SK-N-SH (cell line): ENCODE results near the gene SPATA19. TPM values are rescaled to one million over a fixed set of nuclear protein-coding genes. Genes with fewer than 3 reads are reported as not detected.

ENCODE experiments used
- CTCF ChIA-PET: fragments of 300-600, 350-600 bp; formaldehyde crosslinking; extraction: SDS; loops from one replicate; lab custom pipeline; 2021; lab: Yijun Ruan, JAX
- POLR2A ChIA-PET: fragments of 350-600 bp; sonication (Branson Sonifier 250); formaldehyde crosslinking; extraction: SDS; loops from one replicate; lab custom pipeline; 2020; ENCODE audit warnings: antibody characterized with exemption, inconsistent platforms; lab: Yijun Ruan, JAX
- DNase-seq: peaks from one replicate; pipeline ENCODE4 v3.0.0; 2012
- H2AFZ ChIP-seq: fragments of 200-600 bp; sonication (generic); 2 replicates; pipeline ENCODE4 v1.8.1; 2016; ENCODE audit warnings: antibody characterized with exemption, mild to moderate bottlenecking, low read depth
- H3F3A ChIP-seq: fragments of 200-600 bp; sonication (generic); replicated peaks from 2 replicates; pipeline ENCODE3; 2016; ENCODE audit warnings: antibody characterized with exemption, mild to moderate bottlenecking; ENCODE audit not compliant: insufficient read depth
- H3K27ac ChIP-seq, 2 experiments: fragments of 200-500 bp in 1 of 2; fragments of 200-600 bp in 1 of 2; sonication (Bioruptor generic) in 1 of 2; sonication (generic), shearing (Covaris generic) in 1 of 2; 2 replicates each; pipeline versions ENCODE4 v1.5.1 to v1.6.1; 2014 to 2016; ENCODE audit warnings: low read depth in 2 of 2, inconsistent platforms in 1 of 2, low read length in 1 of 2, mild to moderate bottlenecking in 1 of 2, mixed read lengths in 1 of 2
- H3K27me3 ChIP-seq: fragments of 200-600 bp; sonication (generic), shearing (Covaris generic); 2 replicates; pipeline ENCODE4 v1.6.1; 2016; ENCODE audit warnings: mixed run types; ENCODE audit not compliant: insufficient read depth
- H3K36me3 ChIP-seq, 2 experiments: fragments of 200-500 bp in 1 of 2; fragments of 200-600 bp in 1 of 2; sonication (Bioruptor generic) in 1 of 2; sonication (generic) in 1 of 2; replicated peaks in 1 of 2; 2 replicates each; pipeline versions ENCODE3 to v1.5.1; 2014 to 2016; ENCODE audit warnings: low read length in 1 of 2, mild to moderate bottlenecking in 1 of 2; ENCODE audit not compliant: insufficient read depth in 2 of 2, control insufficient read depth in 1 of 2
- H3K4me1 ChIP-seq, 2 experiments: fragments of 200-500 bp in 1 of 2; fragments of 200-600 bp in 1 of 2; sonication (Bioruptor generic) in 1 of 2; sonication (generic), shearing (Covaris generic) in 1 of 2; 2 replicates each; pipeline versions ENCODE4 v1.5.1 to v1.6.1; 2014 to 2016; ENCODE audit warnings: low read depth in 1 of 2, low read length in 1 of 2, mixed run types in 1 of 2; ENCODE audit not compliant: insufficient read depth in 2 of 2, control insufficient read depth in 1 of 2
- H3K4me2 ChIP-seq: fragments of 200-600 bp; sonication (generic), shearing (Covaris generic); 2 replicates; pipeline ENCODE4 v1.6.1; 2017; ENCODE audit warnings: mixed run types
- H3K4me3 ChIP-seq, 2 experiments: fragments of 200-500 bp in 1 of 2; fragments of 200-600 bp in 1 of 2; sonication (Bioruptor generic) in 1 of 2; sonication (generic), shearing (Covaris generic) in 1 of 2; 2 replicates each; pipeline versions ENCODE4 v1.5.1 to v1.8.1; 2014 to 2016; ENCODE audit warnings: low read depth in 2 of 2, inconsistent platforms in 1 of 2, low read length in 1 of 2, mild to moderate bottlenecking in 1 of 2, mixed read lengths in 1 of 2, moderate library complexity in 1 of 2
- H3K79me2 ChIP-seq: fragments of 200-600 bp; sonication (generic); 2 replicates; pipeline ENCODE4 v1.8.1; 2017; ENCODE audit warnings: mild to moderate bottlenecking; ENCODE audit not compliant: insufficient read depth
- H3K9ac ChIP-seq: fragments of 200-600 bp; sonication (generic); 2 replicates; pipeline ENCODE4 v1.6.1; 2017; ENCODE audit warnings: mixed run types
- H3K9me2 ChIP-seq: fragments of 200-600 bp; sonication (generic); 2 replicates; pipeline ENCODE4 v1.6.1; 2017; ENCODE audit warnings: mixed run types
- H3K9me3 ChIP-seq: fragments of 200-600 bp; sonication (generic); 2 replicates; pipeline ENCODE4 v1.6.1; 2017; ENCODE audit warnings: mixed run types, mild to moderate bottlenecking, moderate library complexity
- H4K20me1 ChIP-seq: fragments of 200-600 bp; sonication (generic); 2 replicates; pipeline ENCODE4 v1.6.1; 2017; ENCODE audit warnings: mild to moderate bottlenecking, mixed run types; ENCODE audit not compliant: insufficient read depth
- CHD2 ChIP-seq: fragments of 150-350 bp; IDR thresholded peaks from 2 replicates; pipeline ENCODE4 v1.6.1; 2018; ENCODE audit warnings: low read length; ENCODE audit not compliant: partially characterized antibody
- EZH2phosphoT487 ChIP-seq: fragments of 200-600 bp; sonication (generic); IDR thresholded peaks from 2 replicates; pipeline ENCODE4 v1.6.1; 2017; ENCODE audit warnings: low read depth, mixed run types, mild to moderate bottlenecking, antibody characterized with exemption, moderate library complexity, borderline replicate concordance
- FOSL2 ChIP-seq: IDR thresholded peaks from 2 replicates; pipeline ENCODE4 v1.4.0; 2012; ENCODE audit warnings: low read depth, mild to moderate bottlenecking, moderate library complexity, borderline replicate concordance
- FOXM1 ChIP-seq: IDR thresholded peaks from 2 replicates; pipeline ENCODE4 v1.4.0; 2012; ENCODE audit warnings: low read depth, mild to moderate bottlenecking
- GABPA ChIP-seq: IDR thresholded peaks from 2 replicates; pipeline ENCODE4 v1.4.0; 2012; ENCODE audit warnings: low read depth, mild to moderate bottlenecking
- NFIC ChIP-seq: IDR thresholded peaks from 2 replicates; pipeline ENCODE4 v1.4.0; 2012; ENCODE audit warnings: borderline replicate concordance
- NRF1 ChIP-seq: IDR thresholded peaks from 2 replicates; pipeline ENCODE4 v1.6.1; 2012; ENCODE audit warnings: low read depth, mild to moderate bottlenecking, low read length
- RCOR1 ChIP-seq: fragments of 150-350 bp; IDR thresholded peaks from 2 replicates; pipeline ENCODE4 v1.6.1; 2017; ENCODE audit warnings: antibody characterized with exemption, low read length
- TAF1 ChIP-seq: IDR thresholded peaks from 2 replicates; pipeline ENCODE4 v1.6.1; 2012; ENCODE audit warnings: low read depth, mild to moderate bottlenecking, low read length, moderate library complexity, borderline replicate concordance
- TCF12 ChIP-seq: IDR thresholded peaks from 2 replicates; pipeline ENCODE4 v1.4.0; 2012
- WGBS: methylation state at CpG from one replicate; pipeline ENCODE4 v1.1.6; 2017; ENCODE audit warnings: low lambda C conversion rate; 5-methylcytosine and 5-hydroxymethylcytosine counted together
- polyA plus RNA-seq, 3 experiments: library from polyadenylated mRNA; depleted of rRNA; stranded (reverse); fragments of >200 nt; gene quantifications; 2 replicates each; pipeline ENCODE4 v1.2.3, GENCODE V29; 2012
- TF ChIP-seq, protein P1 (sequence below): IDR thresholded peaks from 2 replicates; pipeline ENCODE4 v1.4.0; 2012; ENCODE audit warnings: low read depth, borderline replicate concordance
- TF ChIP-seq, protein P2 (sequence below): IDR thresholded peaks from 2 replicates; pipeline ENCODE4 v1.6.1; 2012; ENCODE audit warnings: mild to moderate bottlenecking, low read depth, low read length, moderate library complexity
- TF ChIP-seq, protein P3 (sequence below): fragments of 200-600 bp; sonication (generic); IDR thresholded peaks from 2 replicates; pipeline ENCODE4 v1.6.1; 2017; ENCODE audit warnings: antibody characterized with exemption, mild to moderate bottlenecking, moderate library complexity

SPATA19 gene, protein sequence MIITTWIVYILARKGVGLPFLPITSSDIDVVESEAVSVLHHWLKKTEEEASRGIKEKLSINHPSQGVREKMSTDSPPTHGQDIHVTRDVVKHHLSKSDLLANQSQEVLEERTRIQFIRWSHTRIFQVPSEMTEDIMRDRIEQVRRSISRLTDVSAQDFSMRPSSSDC
- polyA plus RNA-seq (2012; rRNA removed), result not detected in 2 replicates
- polyA plus RNA-seq (2012; cell fraction: cytosol; rRNA removed), result not detected in 2 replicates
- polyA plus RNA-seq (2012; cell fraction: nucleus; rRNA removed), result not detected in 2 replicates

DNA sequence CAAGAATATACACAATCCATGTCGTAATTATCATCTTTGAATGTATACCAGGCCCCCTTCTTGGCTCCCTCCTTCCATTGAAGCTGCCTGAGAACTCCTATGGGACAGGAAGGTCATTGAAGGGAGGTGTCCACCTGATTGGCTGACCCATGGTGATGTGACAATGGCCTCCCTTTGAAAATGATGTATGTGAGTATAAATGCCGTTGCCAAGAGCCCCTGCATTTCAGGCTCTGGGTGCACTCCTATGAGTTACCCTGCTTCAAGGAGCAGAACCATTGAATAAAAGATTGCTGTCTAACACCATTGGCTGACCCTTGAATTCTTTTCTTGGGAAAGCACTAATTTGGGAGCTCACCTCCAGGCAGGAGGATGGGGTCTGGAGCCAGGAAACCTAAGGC, at the start of gene SPATA19:
SPATA19 (minus strand) TSS at position 101 of the 400 bp plus-strand sequence; CDS start at position 34, 67 bp downstream.
- Histone ChIP-seq H3K79me2 (no peaks in the 10 kb centered on the region), H3K36me3 (no peaks in the 10 kb centered on the region), H3K4me3 (no peak within 1 kb of the TSS), H3K27ac (no peak within 1 kb of the TSS), H3K9me3 (no peaks in the 10 kb centered on the region), H2AFZ (no peak within 1 kb of the TSS), H3K4me2 (no peak within 1 kb of the TSS), H3F3A (no peaks in the 10 kb centered on the region), H3K9me2 (no peaks in the 10 kb centered on the region), H4K20me1 (no peaks in the 10 kb centered on the region), H3K4me1 (no peaks in the 10 kb centered on the region; a peak in 1 of 4 replicates), H3K9ac (no peak within 1 kb of the TSS), H3K27me3 (no peaks in the 10 kb centered on the region)
- DNase-seq, result no peak
- ChIA-PET POLR2A (no interaction called here), CTCF (interaction anchor here (1.1 kb wide), 1 partner anchor 710 kb away, joined by 5 read pairs; no protein-coding TSS in a partner anchor)
- WGBS, result 0% methylated on average over 1 of the region's 2 CpGs
- TF ChIP-seq TCF12 (no peak), RCOR1 (no peak), NFIC (no peak), FOXM1 (no peak)

DNA sequence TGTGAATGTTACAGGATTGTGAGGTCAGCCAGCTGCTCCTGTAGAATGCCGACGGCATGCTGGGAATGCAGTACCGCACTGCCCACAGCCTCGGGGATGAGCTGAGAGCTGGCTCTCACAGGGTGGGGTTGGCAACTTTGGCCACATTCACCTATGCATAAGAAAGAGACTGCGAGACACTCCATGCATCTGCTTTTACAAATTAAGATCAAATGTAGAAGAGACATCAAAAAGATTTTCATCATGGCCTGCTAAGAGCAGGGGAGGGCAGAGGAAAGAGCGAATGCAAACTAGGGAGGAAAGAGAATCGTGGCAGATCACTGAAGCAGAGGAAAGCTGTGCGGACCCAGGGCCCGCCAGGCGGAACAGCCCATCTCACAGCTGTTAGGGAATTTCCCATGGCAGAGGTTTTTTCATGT, 49.8 kb upstream of the SPATA19 start:
- 57% methylated on average over 10 of the region's 10 CpGs for WGBS
- no peak overlapping the region for H3K27ac ChIP-seq
- no peaks in the 10 kb centered on the region for H3F3A ChIP-seq
- H3K4me1 ChIP-seq, result no peaks in the 10 kb centered on the region
- no peak overlapping the region for H2AFZ ChIP-seq
- no peak overlapping the region for H3K9ac ChIP-seq
- ChIA-PET CTCF (no interaction called here), POLR2A (no interaction called here)
- H3K27me3 ChIP-seq, result no peaks in the 10 kb centered on the region
- H3K4me2 ChIP-seq, result no peak overlapping the region
- no peak overlapping the region for H3K4me3 ChIP-seq
- H3K9me2 ChIP-seq, result no peaks in the 10 kb centered on the region
- no peaks in the 10 kb centered on the region for H3K36me3 ChIP-seq
- no peaks in the 10 kb centered on the region for H3K79me2 ChIP-seq
- no peaks in the 10 kb centered on the region for H3K9me3 ChIP-seq
- DNase-seq, result peak; percentile 18
- TF ChIP-seq TAF1 (no peak), EZH2phosphoT487 (no peak)
- no peaks in the 10 kb centered on the region for H4K20me1 ChIP-seq

DNA sequence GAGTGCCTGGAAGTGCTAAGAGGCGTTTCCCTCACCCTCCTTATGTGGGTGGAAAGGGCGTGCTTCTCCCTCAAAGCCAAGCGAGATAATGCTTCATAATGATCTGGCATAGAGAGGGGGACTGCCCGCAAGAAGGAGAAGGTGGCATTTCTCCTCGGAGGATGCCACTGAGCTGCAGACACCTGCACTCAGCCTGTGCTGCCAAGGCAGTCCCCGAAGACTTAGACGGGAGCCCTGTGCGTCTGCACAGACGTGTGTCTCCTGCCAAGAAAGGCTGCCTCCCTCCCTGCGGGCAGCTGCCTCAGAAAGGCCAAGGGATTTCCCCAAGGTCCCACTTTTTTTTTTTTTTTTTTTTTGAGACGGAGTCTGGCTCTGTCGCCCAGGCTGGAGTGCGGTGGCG, 48.1 kb upstream of the SPATA19 start:
- H3K36me3 ChIP-seq, result no peaks in the 10 kb centered on the region
- no peaks in the 10 kb centered on the region for H3F3A ChIP-seq
- no peak overlapping the region for H3K4me3 ChIP-seq
- no peaks in the 10 kb centered on the region for H4K20me1 ChIP-seq
- H2AFZ ChIP-seq, result no peak overlapping the region
- H3K4me2 ChIP-seq, result no peak overlapping the region
- no peaks in the 10 kb centered on the region for H3K9me3 ChIP-seq
- H3K27ac ChIP-seq, result no peak overlapping the region
- DNase-seq, result peak; percentile 1
- no peak overlapping the region for H3K9ac ChIP-seq
- 62% methylated on average over 14 of the region's 14 CpGs for WGBS
- no peaks in the 10 kb centered on the region for H3K79me2 ChIP-seq
- ChIA-PET POLR2A (no interaction called here), CTCF (no interaction called here)
- no peaks in the 10 kb centered on the region for H3K4me1 ChIP-seq
- no peaks in the 10 kb centered on the region for H3K27me3 ChIP-seq
- H3K9me2 ChIP-seq, result no peaks in the 10 kb centered on the region
- TF ChIP-seq, protein P1, sequence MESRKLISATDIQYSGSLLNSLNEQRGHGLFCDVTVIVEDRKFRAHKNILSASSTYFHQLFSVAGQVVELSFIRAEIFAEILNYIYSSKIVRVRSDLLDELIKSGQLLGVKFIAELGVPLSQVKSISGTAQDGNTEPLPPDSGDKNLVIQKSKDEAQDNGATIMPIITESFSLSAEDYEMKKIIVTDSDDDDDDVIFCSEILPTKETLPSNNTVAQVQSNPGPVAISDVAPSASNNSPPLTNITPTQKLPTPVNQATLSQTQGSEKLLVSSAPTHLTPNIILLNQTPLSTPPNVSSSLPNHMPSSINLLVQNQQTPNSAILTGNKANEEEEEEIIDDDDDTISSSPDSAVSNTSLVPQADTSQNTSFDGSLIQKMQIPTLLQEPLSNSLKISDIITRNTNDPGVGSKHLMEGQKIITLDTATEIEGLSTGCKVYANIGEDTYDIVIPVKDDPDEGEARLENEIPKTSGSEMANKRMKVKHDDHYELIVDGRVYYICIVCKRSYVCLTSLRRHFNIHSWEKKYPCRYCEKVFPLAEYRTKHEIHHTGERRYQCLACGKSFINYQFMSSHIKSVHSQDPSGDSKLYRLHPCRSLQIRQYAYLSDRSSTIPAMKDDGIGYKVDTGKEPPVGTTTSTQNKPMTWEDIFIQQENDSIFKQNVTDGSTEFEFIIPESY, result no peak
- TF ChIP-seq CHD2 (no peak), FOSL2 (no peak), GABPA (no peak), NRF1 (no peak)
- TF ChIP-seq, protein P2, sequence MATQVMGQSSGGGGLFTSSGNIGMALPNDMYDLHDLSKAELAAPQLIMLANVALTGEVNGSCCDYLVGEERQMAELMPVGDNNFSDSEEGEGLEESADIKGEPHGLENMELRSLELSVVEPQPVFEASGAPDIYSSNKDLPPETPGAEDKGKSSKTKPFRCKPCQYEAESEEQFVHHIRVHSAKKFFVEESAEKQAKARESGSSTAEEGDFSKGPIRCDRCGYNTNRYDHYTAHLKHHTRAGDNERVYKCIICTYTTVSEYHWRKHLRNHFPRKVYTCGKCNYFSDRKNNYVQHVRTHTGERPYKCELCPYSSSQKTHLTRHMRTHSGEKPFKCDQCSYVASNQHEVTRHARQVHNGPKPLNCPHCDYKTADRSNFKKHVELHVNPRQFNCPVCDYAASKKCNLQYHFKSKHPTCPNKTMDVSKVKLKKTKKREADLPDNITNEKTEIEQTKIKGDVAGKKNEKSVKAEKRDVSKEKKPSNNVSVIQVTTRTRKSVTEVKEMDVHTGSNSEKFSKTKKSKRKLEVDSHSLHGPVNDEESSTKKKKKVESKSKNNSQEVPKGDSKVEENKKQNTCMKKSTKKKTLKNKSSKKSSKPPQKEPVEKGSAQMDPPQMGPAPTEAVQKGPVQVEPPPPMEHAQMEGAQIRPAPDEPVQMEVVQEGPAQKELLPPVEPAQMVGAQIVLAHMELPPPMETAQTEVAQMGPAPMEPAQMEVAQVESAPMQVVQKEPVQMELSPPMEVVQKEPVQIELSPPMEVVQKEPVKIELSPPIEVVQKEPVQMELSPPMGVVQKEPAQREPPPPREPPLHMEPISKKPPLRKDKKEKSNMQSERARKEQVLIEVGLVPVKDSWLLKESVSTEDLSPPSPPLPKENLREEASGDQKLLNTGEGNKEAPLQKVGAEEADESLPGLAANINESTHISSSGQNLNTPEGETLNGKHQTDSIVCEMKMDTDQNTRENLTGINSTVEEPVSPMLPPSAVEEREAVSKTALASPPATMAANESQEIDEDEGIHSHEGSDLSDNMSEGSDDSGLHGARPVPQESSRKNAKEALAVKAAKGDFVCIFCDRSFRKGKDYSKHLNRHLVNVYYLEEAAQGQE, result no peak
- TF ChIP-seq, protein P3, sequence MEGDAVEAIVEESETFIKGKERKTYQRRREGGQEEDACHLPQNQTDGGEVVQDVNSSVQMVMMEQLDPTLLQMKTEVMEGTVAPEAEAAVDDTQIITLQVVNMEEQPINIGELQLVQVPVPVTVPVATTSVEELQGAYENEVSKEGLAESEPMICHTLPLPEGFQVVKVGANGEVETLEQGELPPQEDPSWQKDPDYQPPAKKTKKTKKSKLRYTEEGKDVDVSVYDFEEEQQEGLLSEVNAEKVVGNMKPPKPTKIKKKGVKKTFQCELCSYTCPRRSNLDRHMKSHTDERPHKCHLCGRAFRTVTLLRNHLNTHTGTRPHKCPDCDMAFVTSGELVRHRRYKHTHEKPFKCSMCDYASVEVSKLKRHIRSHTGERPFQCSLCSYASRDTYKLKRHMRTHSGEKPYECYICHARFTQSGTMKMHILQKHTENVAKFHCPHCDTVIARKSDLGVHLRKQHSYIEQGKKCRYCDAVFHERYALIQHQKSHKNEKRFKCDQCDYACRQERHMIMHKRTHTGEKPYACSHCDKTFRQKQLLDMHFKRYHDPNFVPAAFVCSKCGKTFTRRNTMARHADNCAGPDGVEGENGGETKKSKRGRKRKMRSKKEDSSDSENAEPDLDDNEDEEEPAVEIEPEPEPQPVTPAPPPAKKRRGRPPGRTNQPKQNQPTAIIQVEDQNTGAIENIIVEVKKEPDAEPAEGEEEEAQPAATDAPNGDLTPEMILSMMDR, result no peak
